Esophagus (tissue), 2 donors: ENCODE measurements around the gene BPI. TPM values are rescaled to one million over a fixed set of nuclear protein-coding genes. Genes with fewer than 3 reads are reported as not detected.

ENCODE experiments used
- H3K27ac ChIP-seq, 2 donors: one replicate each; pipeline ENCODE4 v1.5.1; 2013; ENCODE audit warnings: low read depth in 2 of 2, mild to moderate bottlenecking in 2 of 2, inconsistent platforms in 1 of 2, low read length in 1 of 2, moderate library complexity in 1 of 2
- H3K27me3 ChIP-seq, 2 donors: one replicate each; pipeline ENCODE4 v1.6.1; 2013; ENCODE audit warnings: low read length in 2 of 2, control low read depth in 1 of 2, mild to moderate bottlenecking in 1 of 2; ENCODE audit not compliant: insufficient read depth in 2 of 2, control insufficient read depth in 1 of 2
- H3K36me3 ChIP-seq, 2 donors: one replicate each; pipeline ENCODE4 v1.6.1; 2013; ENCODE audit warnings: low read length in 1 of 2; ENCODE audit not compliant: control insufficient read depth in 2 of 2, insufficient read depth in 2 of 2
- H3K4me1 ChIP-seq, 2 donors: one replicate each; pipeline ENCODE4 v1.6.1; 2013; ENCODE audit warnings: low read length in 1 of 2; ENCODE audit not compliant: control insufficient read depth in 2 of 2, insufficient read depth in 2 of 2
- H3K4me3 ChIP-seq, 2 donors: one replicate each; pipeline ENCODE4 v1.5.1; 2013; ENCODE audit warnings: low read length in 2 of 2, mild to moderate bottlenecking in 2 of 2, low read depth in 1 of 2, moderate library complexity in 1 of 2
- H3K9me3 ChIP-seq, 2 donors: one replicate each; pipeline ENCODE4 v1.6.1; 2013; ENCODE audit warnings: mild to moderate bottlenecking in 2 of 2, low read depth in 1 of 2, low read length in 1 of 2, moderate library complexity in 1 of 2; ENCODE audit not compliant: control insufficient read depth in 2 of 2, insufficient read depth in 1 of 2
- WGBS, 2 donors: extraction: QIAGEN DNeasy Blood & Tissue Kit; methylation state at CpG; one replicate each; pipeline ENCODE4 v1.1.7; 2013; 5-methylcytosine and 5-hydroxymethylcytosine counted together
- polyA plus RNA-seq, 2 donors: library from polyadenylated mRNA; stranded (reverse); fragments of 200-250 nt; gene quantifications; one replicate each; pipeline ENCODE4 v1.2.3, GENCODE V29; 2013
- donor health status: healthy with polysubstance abuse.
- donor health status: Bipolar disorder and iron deficiency.

BPI gene
- polyA plus RNA-seq, 2 donors, result 0.02 TPM; not detected in 1

GRCh38 chr20:38346247-38346651 is 42.3 kb downstream of the BPI start, which contains the start of gene LBP:
TSS of gene LBP (plus strand) at chr20:38346482. CDS start at chr20:38346517, 35 bp downstream.
- H3K4me1 ChIP-seq, result peaks cover 2 to 6% of the 10 kb centered on the region in 2 donors
- no peaks in the 10 kb centered on the region for H3K9me3 ChIP-seq
- no peak within 1 kb of the TSS for H3K27ac ChIP-seq
- no peaks in the 10 kb centered on the region for H3K27me3 ChIP-seq
- H3K4me3 ChIP-seq, result no peak within 1 kb of the TSS
- WGBS, 2 donors, result 81 to 87% methylated on average over 8 of the region's 8 CpGs
- H3K36me3 ChIP-seq, result no peaks in the 10 kb centered on the region

GRCh38 chr20:38346741-38347140 is 42.8 kb downstream of the BPI start:
- H3K27ac ChIP-seq, result no peak overlapping the region
- no peaks in the 10 kb centered on the region for H3K27me3 ChIP-seq
- no peaks in the 10 kb centered on the region for H3K9me3 ChIP-seq
- 75 to 87% methylated on average over 4 of the region's 4 CpGs for WGBS, 2 donors
- H3K4me1 ChIP-seq, result peaks cover 2 to 6% of the 10 kb centered on the region in 2 donors
- H3K36me3 ChIP-seq, result no peaks in the 10 kb centered on the region
- H3K4me3 ChIP-seq, result no peak overlapping the region

- Histone ChIP-seq H3K36me3 (no peaks in the 10 kb centered on the region), H3K27ac (no peak overlapping the region), H3K4me3 (no peak overlapping the region), H3K9me3 (no peaks in the 10 kb centered on the region), H3K4me1 (peaks cover 0 to 4% of the 10 kb centered on the region in 2 donors), H3K27me3 (no peaks in the 10 kb centered on the region)
- WGBS, 2 donors, result 73 to 75% methylated on average over 5 of the region's 5 CpGs
These were observed 45.9 kb downstream of the BPI start for GRCh38 chr20:38349856-38350255.

GRCh38 chr20:38350879-38351775 is 47.2 kb downstream of the BPI start:
- Histone ChIP-seq H3K9me3 (no peaks in the 10 kb centered on the region), H3K27me3 (no peaks in the 10 kb centered on the region), H3K4me3 (no peak overlapping the region), H3K27ac (no peak overlapping the region), H3K36me3 (no peaks in the 10 kb centered on the region), H3K4me1 (peaks cover 6 to 9% of the 10 kb centered on the region in 2 donors)
- WGBS, 2 donors, result 71 to 73% methylated on average over 15 of the region's 15 CpGs

- Histone ChIP-seq H3K9me3 (no peaks in the 10 kb centered on the region), H3K27ac (no peak overlapping the region), H3K27me3 (no peaks in the 10 kb centered on the region), H3K4me1 (peaks cover 5 to 6% of the 10 kb centered on the region in 2 donors), H3K36me3 (no peaks in the 10 kb centered on the region), H3K4me3 (no peak overlapping the region)
- WGBS, 2 donors, result 53 to 56% methylated on average over 7 of the region's 7 CpGs
These were observed 49.4 kb downstream of the BPI start for GRCh38 chr20:38353316-38353715.

- H3K4me3 ChIP-seq, result no peak overlapping the region
- WGBS, 2 donors, result 95 to 97% methylated on average over 10 of the region's 10 CpGs
- peaks cover 5 to 6% of the 10 kb centered on the region in 2 donors for H3K4me1 ChIP-seq
- H3K9me3 ChIP-seq, result no peaks in the 10 kb centered on the region
- H3K27me3 ChIP-seq, result no peaks in the 10 kb centered on the region
- no peaks in the 10 kb centered on the region for H3K36me3 ChIP-seq
- H3K27ac ChIP-seq, result no peak overlapping the region
These were observed 50.3 kb downstream of the BPI start for GRCh38 chr20:38354227-38354626.

GRCh38 chr20:38355161-38356012 is 51.4 kb downstream of the BPI start:
- Histone ChIP-seq H3K27ac (no peak overlapping the region), H3K27me3 (no peaks in the 10 kb centered on the region), H3K4me3 (no peak overlapping the region), H3K9me3 (no peaks in the 10 kb centered on the region), H3K36me3 (no peaks in the 10 kb centered on the region), H3K4me1 (peaks cover 5 to 6% of the 10 kb centered on the region in 2 donors)
- WGBS, 2 donors, result 77 to 80% methylated on average over 18 of the region's 18 CpGs

GRCh38 chr20:38357653-38358207 is 53.8 kb downstream of the BPI start:
- Histone ChIP-seq H3K4me3 (no peak overlapping the region), H3K36me3 (no peaks in the 10 kb centered on the region), H3K27me3 (no peaks in the 10 kb centered on the region), H3K9me3 (no peaks in the 10 kb centered on the region), H3K27ac (no peak overlapping the region), H3K4me1 (peaks cover 5 to 6% of the 10 kb centered on the region in 2 donors)
- 77 to 85% methylated on average over 7 of the region's 7 CpGs for whole genome bisulfite sequencing, 2 donors

GRCh38 chr20:38358556-38358955 is 54.6 kb downstream of the BPI start:
- Histone ChIP-seq H3K9me3 (no peaks in the 10 kb centered on the region), H3K27me3 (no peaks in the 10 kb centered on the region), H3K4me1 (peaks cover 5 to 6% of the 10 kb centered on the region in 2 donors), H3K27ac (no peak overlapping the region), H3K36me3 (no peaks in the 10 kb centered on the region), H3K4me3 (no peak overlapping the region)
- WGBS, 2 donors, result 77 to 80% methylated on average over 7 of the region's 7 CpGs
